ENCODE data around the gene NELL1. TPM values are rescaled to one million over a fixed set of nuclear protein-coding genes. Genes with fewer than 3 reads are reported as not detected.

NELL1 gene
- total RNA-seq, 1 donor from 2014 or later, result 0.45 TPM

- no peak overlapping the region for H3K4me3 Mint-ChIP-seq (ENCODE audit: unreplicated experiment)
- Histone ChIP-seq H2AFZ (ENCODE audit: low read depth, low read length) (no peak overlapping the region), H3K36me3 (ENCODE audit: insufficient read depth, low read length) (no peaks in the 10 kb centered on the region), H3K9ac (ENCODE audit: low read length) (no peak overlapping the region), H3K79me2 (ENCODE audit: insufficient read depth, low read length) (no peaks in the 10 kb centered on the region), H3K4me2 (ENCODE audit: low read length) (no peak overlapping the region), H3K9me3 (ENCODE audit: insufficient read depth, low read depth, low read length) (peaks cover 3% of the 10 kb centered on the region), H3K27me3 (ENCODE audit: insufficient read depth, low read length) (no peaks in the 10 kb centered on the region), H3K4me3 (ENCODE audit: insufficient read depth, low read depth, low read length) (no peak overlapping the region), H4K20me1 (ENCODE audit: insufficient read depth, low read length) (no peaks in the 10 kb centered on the region), H3K4me1 (ENCODE audit: insufficient read depth, low read length) (no peaks in the 10 kb centered on the region), H3K27ac (ENCODE audit: low read depth, low read length) (no peak overlapping the region)
- no peaks in the 10 kb centered on the region for H3K36me3 Mint-ChIP-seq (ENCODE audit: low read depth, unreplicated experiment)
- no peak overlapping the region for H3K27ac Mint-ChIP-seq (ENCODE audit: unreplicated experiment)
- H3K27me3 Mint-ChIP-seq (ENCODE audit: low read depth, unreplicated experiment), result no peaks in the 10 kb centered on the region
- no peak for FAIRE-seq
- no peak for DNase-seq (ENCODE audit: low read depth)
- no peaks in the 10 kb centered on the region for H3K4me1 Mint-ChIP-seq (ENCODE audit: low read depth, unreplicated experiment)
- TF ChIP-seq, protein P1, sequence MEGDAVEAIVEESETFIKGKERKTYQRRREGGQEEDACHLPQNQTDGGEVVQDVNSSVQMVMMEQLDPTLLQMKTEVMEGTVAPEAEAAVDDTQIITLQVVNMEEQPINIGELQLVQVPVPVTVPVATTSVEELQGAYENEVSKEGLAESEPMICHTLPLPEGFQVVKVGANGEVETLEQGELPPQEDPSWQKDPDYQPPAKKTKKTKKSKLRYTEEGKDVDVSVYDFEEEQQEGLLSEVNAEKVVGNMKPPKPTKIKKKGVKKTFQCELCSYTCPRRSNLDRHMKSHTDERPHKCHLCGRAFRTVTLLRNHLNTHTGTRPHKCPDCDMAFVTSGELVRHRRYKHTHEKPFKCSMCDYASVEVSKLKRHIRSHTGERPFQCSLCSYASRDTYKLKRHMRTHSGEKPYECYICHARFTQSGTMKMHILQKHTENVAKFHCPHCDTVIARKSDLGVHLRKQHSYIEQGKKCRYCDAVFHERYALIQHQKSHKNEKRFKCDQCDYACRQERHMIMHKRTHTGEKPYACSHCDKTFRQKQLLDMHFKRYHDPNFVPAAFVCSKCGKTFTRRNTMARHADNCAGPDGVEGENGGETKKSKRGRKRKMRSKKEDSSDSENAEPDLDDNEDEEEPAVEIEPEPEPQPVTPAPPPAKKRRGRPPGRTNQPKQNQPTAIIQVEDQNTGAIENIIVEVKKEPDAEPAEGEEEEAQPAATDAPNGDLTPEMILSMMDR (IDR thresholded peaks at IDR 0.05; ENCODE audit: insufficient read depth, low read depth, low read length), result no peak
- TF ChIP-seq EZH2 (IDR thresholded peaks at IDR 0.05; ENCODE audit: insufficient read depth, low read length), result no peak
- no peaks in the 10 kb centered on the region for H3K9me3 Mint-ChIP-seq (ENCODE audit: unreplicated experiment)
These were observed 54.0 kb downstream of the NELL1 start for GRCh38 chr11:20723366-20723765.

DNA sequence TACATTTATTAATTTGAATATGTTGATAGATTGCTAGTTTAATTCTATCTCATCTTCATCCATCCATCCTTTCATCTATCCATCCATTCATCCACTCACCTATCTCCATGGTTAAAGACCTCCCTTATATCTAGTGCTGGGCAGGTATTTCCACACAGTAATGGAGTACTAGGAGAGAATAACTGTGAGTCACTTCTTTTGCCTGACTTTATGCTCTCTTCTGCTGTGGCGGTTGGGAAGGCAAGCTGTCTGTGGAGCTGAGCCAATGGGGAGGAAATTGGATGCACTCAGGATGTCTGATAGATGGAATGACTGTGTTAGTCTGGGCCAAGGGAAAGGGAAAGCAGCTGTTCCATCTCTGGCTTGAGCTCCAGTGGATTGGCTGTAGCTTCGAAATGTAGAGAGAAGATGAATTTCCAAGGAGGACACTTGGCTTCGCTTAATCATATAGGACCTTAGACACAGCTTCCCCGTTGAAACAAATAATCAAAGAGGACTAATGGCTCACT lies 60.3 kb downstream of the NELL1 start:
- Mint-ChIP-seq H3K36me3 (ENCODE audit: low read depth, unreplicated experiment) (no peaks in the 10 kb centered on the region), H3K27ac (ENCODE audit: unreplicated experiment) (no peak overlapping the region), H3K4me3 (ENCODE audit: unreplicated experiment) (no peak overlapping the region), H3K9me3 (ENCODE audit: unreplicated experiment) (no peaks in the 10 kb centered on the region), H3K4me1 (ENCODE audit: low read depth, unreplicated experiment) (no peaks in the 10 kb centered on the region), H3K27me3 (ENCODE audit: low read depth, unreplicated experiment) (peaks cover 3% of the 10 kb centered on the region)
- Histone ChIP-seq H3K9me3 (ENCODE audit: insufficient read depth, low read depth, low read length) (peaks cover 3% of the 10 kb centered on the region), H3K4me2 (ENCODE audit: low read length) (no peak overlapping the region), H3K9ac (ENCODE audit: low read length) (no peak overlapping the region), H3K79me2 (ENCODE audit: insufficient read depth, low read length) (no peaks in the 10 kb centered on the region), H4K20me1 (ENCODE audit: insufficient read depth, low read length) (no peaks in the 10 kb centered on the region), H3K27me3 (ENCODE audit: insufficient read depth, low read length) (no peaks in the 10 kb centered on the region), H3K27ac (ENCODE audit: low read depth, low read length) (no peak overlapping the region), H2AFZ (ENCODE audit: low read depth, low read length) (no peak overlapping the region), H3K4me3 (ENCODE audit: insufficient read depth, low read depth, low read length) (no peak overlapping the region), H3K4me1 (ENCODE audit: insufficient read depth, low read length) (no peaks in the 10 kb centered on the region), H3K36me3 (ENCODE audit: insufficient read depth, low read length) (no peaks in the 10 kb centered on the region)
- no peak for TF ChIP-seq EZH2 (IDR thresholded peaks at IDR 0.05; ENCODE audit: insufficient read depth, low read length)
- TF ChIP-seq, protein P1 (IDR thresholded peaks at IDR 0.05; ENCODE audit: insufficient read depth, low read depth, low read length), result no peak
- FAIRE-seq (no peak), DNase-seq (ENCODE audit: low read depth) (no peak)

DNA sequence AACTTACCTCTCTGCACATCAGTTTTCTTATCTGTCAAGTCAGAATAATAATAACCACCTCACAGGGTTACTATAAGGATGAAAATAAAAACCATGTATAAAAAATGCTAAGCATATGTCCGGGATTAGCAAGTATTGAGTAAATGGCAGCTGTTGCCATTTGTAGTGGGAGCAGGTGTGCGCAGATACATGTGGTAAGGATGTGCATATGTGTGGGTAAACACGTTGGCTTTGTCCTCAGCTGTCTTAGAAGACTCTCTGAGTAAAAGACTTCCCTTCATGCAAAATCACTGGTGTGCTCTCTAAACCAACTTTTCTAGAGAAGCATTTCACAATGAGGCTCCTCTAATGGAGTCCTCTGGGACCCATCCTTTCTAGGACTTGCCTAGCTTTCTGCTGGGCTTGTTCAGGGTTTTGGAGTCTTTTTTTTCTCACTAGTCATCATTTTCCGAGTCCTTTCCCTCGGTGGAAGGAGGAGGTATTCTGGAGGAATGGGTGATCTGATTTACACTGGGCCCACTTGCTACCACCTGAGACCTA lies 62.4 kb downstream of the NELL1 start:
- H3K9ac ChIP-seq (ENCODE audit: low read length), result no peak overlapping the region
- no peak overlapping the region for H3K4me2 ChIP-seq (ENCODE audit: low read length)
- H3K27me3 Mint-ChIP-seq (ENCODE audit: low read depth, unreplicated experiment), result peaks cover 3% of the 10 kb centered on the region
- H4K20me1 ChIP-seq (ENCODE audit: insufficient read depth, low read length), result no peaks in the 10 kb centered on the region
- no peaks in the 10 kb centered on the region for H3K4me1 Mint-ChIP-seq (ENCODE audit: low read depth, unreplicated experiment)
- no peak overlapping the region for H3K27ac Mint-ChIP-seq (ENCODE audit: unreplicated experiment)
- H3K36me3 Mint-ChIP-seq (ENCODE audit: low read depth, unreplicated experiment), result no peaks in the 10 kb centered on the region
- H3K4me3 Mint-ChIP-seq (ENCODE audit: unreplicated experiment), result no peak overlapping the region
- no peaks in the 10 kb centered on the region for H3K4me1 ChIP-seq (ENCODE audit: insufficient read depth, low read length)
- FAIRE-seq, result no peak
- H3K9me3 Mint-ChIP-seq (ENCODE audit: unreplicated experiment), result no peaks in the 10 kb centered on the region
- H3K79me2 ChIP-seq (ENCODE audit: insufficient read depth, low read length), result no peaks in the 10 kb centered on the region
- H3K27ac ChIP-seq (ENCODE audit: low read depth, low read length), result no peak overlapping the region
- H3K9me3 ChIP-seq (ENCODE audit: insufficient read depth, low read depth, low read length), result peaks cover 3% of the 10 kb centered on the region
- no peak overlapping the region for H3K4me3 ChIP-seq (ENCODE audit: insufficient read depth, low read depth, low read length)
- no peak overlapping the region for H2AFZ ChIP-seq (ENCODE audit: low read depth, low read length)
- no peak for DNase-seq (ENCODE audit: low read depth)
- H3K36me3 ChIP-seq (ENCODE audit: insufficient read depth, low read length), result no peaks in the 10 kb centered on the region
- TF ChIP-seq EZH2 (IDR thresholded peaks at IDR 0.05; ENCODE audit: insufficient read depth, low read length), result no peak
- TF ChIP-seq, protein P1 (IDR thresholded peaks at IDR 0.05; ENCODE audit: insufficient read depth, low read depth, low read length), result no peak
- no peaks in the 10 kb centered on the region for H3K27me3 ChIP-seq (ENCODE audit: insufficient read depth, low read length)

All from astrocyte (in vitro differentiated cells and primary cell).